SK-N-SH (cell line): ENCODE data around the gene ZNF799. TPM values are rescaled to one million over a fixed set of nuclear protein-coding genes. Genes with fewer than 3 reads are reported as not detected.

Experiments used
- CTCF ChIA-PET: fragments of 300-600, 350-600 bp; formaldehyde crosslinking; extraction: SDS; loops from one replicate; lab custom pipeline; 2021; lab: Yijun Ruan, JAX
- POLR2A ChIA-PET: fragments of 350-600 bp; sonication (Branson Sonifier 250); formaldehyde crosslinking; extraction: SDS; loops from one replicate; lab custom pipeline; 2020; ENCODE audit warnings: antibody characterized with exemption, inconsistent platforms; lab: Yijun Ruan, JAX
- DNase-seq: peaks from one replicate; pipeline ENCODE4 v3.0.0; 2012
- H2AFZ ChIP-seq: fragments of 200-600 bp; sonication (generic); 2 replicates; pipeline ENCODE4 v1.8.1; 2016; ENCODE audit warnings: antibody characterized with exemption, mild to moderate bottlenecking, low read depth
- H3F3A ChIP-seq: fragments of 200-600 bp; sonication (generic); replicated peaks from 2 replicates; pipeline ENCODE3; 2016; ENCODE audit warnings: antibody characterized with exemption, mild to moderate bottlenecking; ENCODE audit not compliant: insufficient read depth
- H3K27ac ChIP-seq, 2 experiments: fragments of 200-500 bp in 1 of 2; fragments of 200-600 bp in 1 of 2; sonication (Bioruptor generic) in 1 of 2; sonication (generic), shearing (Covaris generic) in 1 of 2; 2 replicates each; pipeline versions ENCODE4 v1.5.1 to v1.6.1; 2014 to 2016; ENCODE audit warnings: low read depth in 2 of 2, inconsistent platforms in 1 of 2, low read length in 1 of 2, mild to moderate bottlenecking in 1 of 2, mixed read lengths in 1 of 2
- H3K27me3 ChIP-seq: fragments of 200-600 bp; sonication (generic), shearing (Covaris generic); 2 replicates; pipeline ENCODE4 v1.6.1; 2016; ENCODE audit warnings: mixed run types; ENCODE audit not compliant: insufficient read depth
- H3K36me3 ChIP-seq, 2 experiments: fragments of 200-500 bp in 1 of 2; fragments of 200-600 bp in 1 of 2; sonication (Bioruptor generic) in 1 of 2; sonication (generic) in 1 of 2; replicated peaks in 1 of 2; 2 replicates each; pipeline versions ENCODE3 to v1.5.1; 2014 to 2016; ENCODE audit warnings: low read length in 1 of 2, mild to moderate bottlenecking in 1 of 2; ENCODE audit not compliant: insufficient read depth in 2 of 2, control insufficient read depth in 1 of 2
- H3K4me1 ChIP-seq, 2 experiments: fragments of 200-500 bp in 1 of 2; fragments of 200-600 bp in 1 of 2; sonication (Bioruptor generic) in 1 of 2; sonication (generic), shearing (Covaris generic) in 1 of 2; 2 replicates each; pipeline versions ENCODE4 v1.5.1 to v1.6.1; 2014 to 2016; ENCODE audit warnings: low read depth in 1 of 2, low read length in 1 of 2, mixed run types in 1 of 2; ENCODE audit not compliant: insufficient read depth in 2 of 2, control insufficient read depth in 1 of 2
- H3K4me2 ChIP-seq: fragments of 200-600 bp; sonication (generic), shearing (Covaris generic); 2 replicates; pipeline ENCODE4 v1.6.1; 2017; ENCODE audit warnings: mixed run types
- H3K4me3 ChIP-seq, 2 experiments: fragments of 200-500 bp in 1 of 2; fragments of 200-600 bp in 1 of 2; sonication (Bioruptor generic) in 1 of 2; sonication (generic), shearing (Covaris generic) in 1 of 2; 2 replicates each; pipeline versions ENCODE4 v1.5.1 to v1.8.1; 2014 to 2016; ENCODE audit warnings: low read depth in 2 of 2, inconsistent platforms in 1 of 2, low read length in 1 of 2, mild to moderate bottlenecking in 1 of 2, mixed read lengths in 1 of 2, moderate library complexity in 1 of 2
- H3K79me2 ChIP-seq: fragments of 200-600 bp; sonication (generic); 2 replicates; pipeline ENCODE4 v1.8.1; 2017; ENCODE audit warnings: mild to moderate bottlenecking; ENCODE audit not compliant: insufficient read depth
- H3K9ac ChIP-seq: fragments of 200-600 bp; sonication (generic); 2 replicates; pipeline ENCODE4 v1.6.1; 2017; ENCODE audit warnings: mixed run types
- H3K9me2 ChIP-seq: fragments of 200-600 bp; sonication (generic); 2 replicates; pipeline ENCODE4 v1.6.1; 2017; ENCODE audit warnings: mixed run types
- H3K9me3 ChIP-seq: fragments of 200-600 bp; sonication (generic); 2 replicates; pipeline ENCODE4 v1.6.1; 2017; ENCODE audit warnings: mixed run types, mild to moderate bottlenecking, moderate library complexity
- H4K20me1 ChIP-seq: fragments of 200-600 bp; sonication (generic); 2 replicates; pipeline ENCODE4 v1.6.1; 2017; ENCODE audit warnings: mild to moderate bottlenecking, mixed run types; ENCODE audit not compliant: insufficient read depth
- CTCF ChIP-seq: fragments of 200-600 bp; sonication (generic); IDR thresholded peaks from 2 replicates; pipeline ENCODE4 v1.6.1; 2017; ENCODE audit warnings: antibody characterized with exemption, mild to moderate bottlenecking, moderate library complexity
- EP300 ChIP-seq, 2 experiments: IDR thresholded peaks; 2 replicates each; pipeline versions ENCODE4 v1.4.0 to v1.6.1; 2012; ENCODE audit warnings: borderline replicate concordance in 1 of 2, low read depth in 1 of 2, low read length in 1 of 2
- EZH2phosphoT487 ChIP-seq: fragments of 200-600 bp; sonication (generic); IDR thresholded peaks from 2 replicates; pipeline ENCODE4 v1.6.1; 2017; ENCODE audit warnings: low read depth, mixed run types, mild to moderate bottlenecking, antibody characterized with exemption, moderate library complexity, borderline replicate concordance
- GABPA ChIP-seq: IDR thresholded peaks from 2 replicates; pipeline ENCODE4 v1.4.0; 2012; ENCODE audit warnings: low read depth, mild to moderate bottlenecking
- GATA2 ChIP-seq: sonication (generic); formaldehyde crosslinking; IDR thresholded peaks from 2 replicates; pipeline ENCODE4 v1.5.0; 2020; ENCODE audit warnings: mild to moderate bottlenecking, missing genetic modification reagents
- MEF2A ChIP-seq: IDR thresholded peaks from 2 replicates; pipeline ENCODE4 v1.4.0; 2012; ENCODE audit warnings: low read depth, borderline replicate concordance
- PBX3 ChIP-seq: IDR thresholded peaks from 2 replicates; pipeline ENCODE4; 2012
- POLR2AphosphoS5 ChIP-seq: IDR thresholded peaks from 2 replicates; pipeline ENCODE4 v1.6.1; 2012; ENCODE audit warnings: low read depth, low read length
- REST ChIP-seq: IDR thresholded peaks from 2 replicates; pipeline ENCODE4 v1.6.1; 2012; ENCODE audit warnings: mild to moderate bottlenecking, low read depth, low read length, moderate library complexity
- RFX5 ChIP-seq: IDR thresholded peaks from 2 replicates; pipeline ENCODE4 v1.6.1; 2012; ENCODE audit warnings: mild to moderate bottlenecking, improper control_type of control experiment, low read length
- TAF1 ChIP-seq: IDR thresholded peaks from 2 replicates; pipeline ENCODE4 v1.6.1; 2012; ENCODE audit warnings: low read depth, mild to moderate bottlenecking, low read length, moderate library complexity, borderline replicate concordance
- USF1 ChIP-seq: IDR thresholded peaks from 2 replicates; pipeline ENCODE4 v1.4.0; 2012; ENCODE audit warnings: low read depth, borderline replicate concordance
- WGBS: methylation state at CpG from one replicate; pipeline ENCODE4 v1.1.6; 2017; ENCODE audit warnings: low lambda C conversion rate; 5-methylcytosine and 5-hydroxymethylcytosine counted together
- polyA plus RNA-seq, 3 experiments: library from polyadenylated mRNA; depleted of rRNA; stranded (reverse); fragments of >200 nt; gene quantifications; 2 replicates each; pipeline ENCODE4 v1.2.3, GENCODE V29; 2012

ZNF799 gene
- polyA plus RNA-seq, 1 of the 3 experiments (the other 2 are of a cell fraction), result 0.99 TPM

- POLR2A ChIA-PET, result no interaction called here
- Histone ChIP-seq H3K4me1 (no peaks in the 10 kb centered on the region), H3K9me2 (no peaks in the 10 kb centered on the region), H3K9me3 (peaks cover 7% of the 10 kb centered on the region; the same call in 1 of the 2 replicates), H2AFZ (no peak overlapping the region), H3K27me3 (no peaks in the 10 kb centered on the region), H3K79me2 (no peaks in the 10 kb centered on the region), H4K20me1 (no peaks in the 10 kb centered on the region), H3K4me3 (no peak overlapping the region), H3K36me3 (no peaks in the 10 kb centered on the region), H3K27ac (no peak overlapping the region), H3K9ac (no peak overlapping the region), H3F3A (no peaks in the 10 kb centered on the region), H3K4me2 (no peak overlapping the region)
- TF ChIP-seq EP300 (IDR thresholded peaks at IDR 0.05; ENCODE audit: borderline replicate concordance in 1 of 2, low read depth in 1 of 2, low read length in 1 of 2) (no peak), PBX3 (no peak), TAF1 (no peak), EZH2phosphoT487 (no peak), MEF2A (no peak), GATA2 (no peak), REST (no peak), POLR2AphosphoS5 (no peak), CTCF (no peak), GABPA (no peak), RFX5 (no peak), USF1 (no peak)
- no peak for DNase-seq
- CTCF ChIA-PET, result interaction anchor here (1.2 kb wide), 1 partner anchor 389 kb away, joined by 3 read pairs; no protein-coding TSS in a partner anchor
- WGBS, result 55% methylated on average over 2 of the region's 2 CpGs
Measured at GRCh38 chr19:12448808-12449207, 47.7 kb upstream of the ZNF799 start.
